Neural crest cell (in vitro differentiated cells): ENCODE measurements around the gene EGFL6. TPM values are rescaled to one million over a fixed set of nuclear protein-coding genes. Genes with fewer than 3 reads are reported as not detected.
A peak's percentile ranks its signal among the peaks of the same experiment; 100 is the strongest.

ENCODE experiments used
- DNase-seq: peaks from one replicate; pipeline ENCODE4 v3.0.0; 2021; ENCODE audit warnings: low read depth, mixed read lengths, low spot score
- H3K27ac Mint-ChIP-seq: one replicate; pipeline ENCODE4 v1.8.0; 2021; ENCODE audit warnings: mild to moderate bottlenecking, mixed read lengths; ENCODE audit not compliant: unreplicated experiment
- H3K27me3 Mint-ChIP-seq: 2 replicates; pipeline ENCODE4 v1.8.0; 2021; ENCODE audit warnings: low read depth, mild to moderate bottlenecking, mixed read lengths
- H3K36me3 Mint-ChIP-seq: 2 replicates; pipeline ENCODE4 v1.8.0; 2021; ENCODE audit warnings: low read depth, mild to moderate bottlenecking, mixed read lengths
- H3K4me1 Mint-ChIP-seq: 2 replicates; pipeline ENCODE4 v1.8.0; 2021; ENCODE audit warnings: mixed read lengths
- H3K4me3 Mint-ChIP-seq: one replicate; pipeline ENCODE4 v1.8.0; 2021; ENCODE audit warnings: mild to moderate bottlenecking, mixed read lengths
- H3K9me3 Mint-ChIP-seq: 2 replicates; pipeline ENCODE4 v1.8.0; 2021; ENCODE audit warnings: mixed read lengths
- CTCF ChIP-seq: fragments of 200-600 bp; sonication (generic); conservative IDR thresholded peaks from 2 replicates; pipeline ENCODE4 v1.5.0; 2021; ENCODE audit warnings: antibody characterized with exemption, mild to moderate bottlenecking
- total RNA-seq: library from RNA; stranded (reverse); gene quantifications from 2 replicates; pipeline ENCODE4 v1.2.1, GENCODE V29; 2021

Gene EGFL6
- total RNA-seq, 1 donor from 2014 or later, result not detected

- no peak for DNase-seq
- peak overlapping the region; percentile 67 for H3K27ac Mint-ChIP-seq
- no peak for TF ChIP-seq CTCF
- H3K4me3 Mint-ChIP-seq, result peak overlapping the region; percentile 28
- H3K27me3 Mint-ChIP-seq, result no peaks in the 10 kb centered on the region
- H3K36me3 Mint-ChIP-seq, result peaks cover 8% of the 10 kb centered on the region
- H3K4me1 Mint-ChIP-seq, result peaks cover 9% of the 10 kb centered on the region
- no peaks in the 10 kb centered on the region for H3K9me3 Mint-ChIP-seq
Observed at GRCh38 chrX:13659063-13659462, 89.7 kb downstream of the EGFL6 start.

- no peak for TF ChIP-seq CTCF
- no peak for DNase-seq
- H3K27me3 Mint-ChIP-seq, result no peaks in the 10 kb centered on the region
- H3K4me3 Mint-ChIP-seq, result no peak overlapping the region
- peaks cover 11% of the 10 kb centered on the region for H3K36me3 Mint-ChIP-seq
- peaks cover 16% of the 10 kb centered on the region for H3K4me1 Mint-ChIP-seq
- no peak overlapping the region for H3K27ac Mint-ChIP-seq
- H3K9me3 Mint-ChIP-seq, result no peaks in the 10 kb centered on the region
Observed at GRCh38 chrX:13661735-13662288, 92.4 kb downstream of the EGFL6 start.

- no peak for DNase-seq
- TF ChIP-seq CTCF, result no peak
- H3K36me3 Mint-ChIP-seq, result peaks cover 10% of the 10 kb centered on the region
- H3K9me3 Mint-ChIP-seq, result no peaks in the 10 kb centered on the region
- H3K27ac Mint-ChIP-seq, result no peak overlapping the region
- H3K4me3 Mint-ChIP-seq, result no peak overlapping the region
- H3K4me1 Mint-ChIP-seq, result peaks cover 20% of the 10 kb centered on the region
- no peaks in the 10 kb centered on the region for H3K27me3 Mint-ChIP-seq
Observed at GRCh38 chrX:13662355-13662791, 93.0 kb downstream of the EGFL6 start.

GRCh38 chrX:13664020-13664419 is 94.6 kb downstream of the EGFL6 start:
- peaks cover 10% of the 10 kb centered on the region for H3K36me3 Mint-ChIP-seq
- no peak for TF ChIP-seq CTCF
- no peak for DNase-seq
- H3K27me3 Mint-ChIP-seq, result no peaks in the 10 kb centered on the region
- H3K4me3 Mint-ChIP-seq, result no peak overlapping the region
- H3K9me3 Mint-ChIP-seq, result no peaks in the 10 kb centered on the region
- H3K4me1 Mint-ChIP-seq, result peaks cover 18% of the 10 kb centered on the region
- H3K27ac Mint-ChIP-seq, result no peak overlapping the region

- H3K4me3 Mint-ChIP-seq, result peak overlapping the region; percentile 8
- peaks cover 6% of the 10 kb centered on the region for H3K9me3 Mint-ChIP-seq
- no peaks in the 10 kb centered on the region for H3K27me3 Mint-ChIP-seq
- DNase-seq, result no peak
- no peak for TF ChIP-seq CTCF
- H3K27ac Mint-ChIP-seq, result peak overlapping the region; percentile 53
- H3K4me1 Mint-ChIP-seq, result peaks cover 15% of the 10 kb centered on the region
- peaks cover 10% of the 10 kb centered on the region for H3K36me3 Mint-ChIP-seq
Observed at GRCh38 chrX:13666836-13667235, 97.4 kb downstream of the EGFL6 start.

GRCh38 chrX:13667919-13668318 is 98.5 kb downstream of the EGFL6 start:
- DNase-seq, result no peak
- H3K9me3 Mint-ChIP-seq, result peaks cover 9% of the 10 kb centered on the region
- no peaks in the 10 kb centered on the region for H3K27me3 Mint-ChIP-seq
- H3K4me3 Mint-ChIP-seq, result no peak overlapping the region
- peaks cover 14% of the 10 kb centered on the region for H3K36me3 Mint-ChIP-seq
- peak overlapping the region; percentile 12 for H3K27ac Mint-ChIP-seq
- no peak for TF ChIP-seq CTCF
- peaks cover 15% of the 10 kb centered on the region for H3K4me1 Mint-ChIP-seq
